Hematopoietic multipotent progenitor cell treated with erythropoietin and hydrocortisone succinate and interleukin-3 and kit ligand, for 6 days (in vitro differentiated cells): ENCODE results near the gene ADAMTS12.
"Not testable (repeated sequence)": the region's sequence is repeated elsewhere in the genome, so short reads cannot be mapped to it uniquely, and the experiment has no call there.

Source experiments
- DNase-seq: peaks from one replicate; pipeline ENCODE4 v3.0.0-alpha.2; 2015

ADAMTS12 gene

GRCh38 chr5:33563983-33564908, 327.5 kb downstream of the ADAMTS12 start:
- no peak for DNase-seq

- DNase-seq, result no peak
Measured at GRCh38 chr5:33563530-33563929, 328.3 kb downstream of the ADAMTS12 start.

GRCh38 chr5:33558489-33558888, 333.3 kb downstream of the ADAMTS12 start:
- no peak for DNase-seq

GRCh38 chr5:33557605-33558004, 334.2 kb downstream of the ADAMTS12 start:
- no peak for DNase-seq

- DNase-seq, result no peak
Measured at GRCh38 chr5:33556330-33557328, 335.2 kb downstream of the ADAMTS12 start.

GRCh38 chr5:33549982-33550567, 341.7 kb downstream of the ADAMTS12 start:
- no peak for DNase-seq

GRCh38 chr5:33539790-33540189, 352.0 kb downstream of the ADAMTS12 start:
- DNase-seq, result not testable (repeated sequence)

GRCh38 chr5:33539212-33539611, 352.6 kb downstream of the ADAMTS12 start:
- no peak for DNase-seq

GRCh38 chr5:33538201-33538600, 353.6 kb downstream of the ADAMTS12 start:
- no peak for DNase-seq

- DNase-seq, result no peak
Measured at GRCh38 chr5:33537240-33537639, 354.6 kb downstream of the ADAMTS12 start.

- no peak for DNase-seq
Measured at GRCh38 chr5:33536802-33537201, 355.0 kb downstream of the ADAMTS12 start.

- DNase-seq, result no peak
Measured at GRCh38 chr5:33531824-33532223, 360.0 kb downstream of the ADAMTS12 start.

GRCh38 chr5:33531037-33531298, 360.8 kb downstream of the ADAMTS12 start:
- no peak for DNase-seq

- peak; percentile 1 for DNase-seq
Measured at GRCh38 chr5:33530183-33531036, 361.4 kb downstream of the ADAMTS12 start.

- no peak for DNase-seq
Measured at GRCh38 chr5:33527696-33528095, 364.1 kb downstream of the ADAMTS12 start.

GRCh38 chr5:33526755-33527154, 365.0 kb downstream of the ADAMTS12 start:
- DNase-seq, result no peak

- no peak for DNase-seq
Measured at GRCh38 chr5:33524476-33524875, 367.3 kb downstream of the ADAMTS12 start.

- no peak for DNase-seq
Measured at GRCh38 chr5:33523208-33523771, 368.5 kb downstream of the ADAMTS12 start.

GRCh38 chr5:33516421-33516820, 375.4 kb downstream of the ADAMTS12 start:
- no peak for DNase-seq

GRCh38 chr5:33515366-33515765, 376.4 kb downstream of the ADAMTS12 start:
- not testable (repeated sequence) for DNase-seq

- DNase-seq, result no peak
Measured at GRCh38 chr5:33513462-33514185, 378.2 kb downstream of the ADAMTS12 start.
